Stimulated activated CD4-positive, alpha-beta T cell treated with anti-CD3 and anti-CD28 coated beads, Interleukin-2, amount 100 ng/mL, for 24 hours (primary cell): ENCODE data around the gene TTC38.

Experiments
- DNase-seq, 2 donors: peaks; one replicate each; pipeline ENCODE4 v3.0.0-alpha.2; 2020

Gene TTC38

DNA sequence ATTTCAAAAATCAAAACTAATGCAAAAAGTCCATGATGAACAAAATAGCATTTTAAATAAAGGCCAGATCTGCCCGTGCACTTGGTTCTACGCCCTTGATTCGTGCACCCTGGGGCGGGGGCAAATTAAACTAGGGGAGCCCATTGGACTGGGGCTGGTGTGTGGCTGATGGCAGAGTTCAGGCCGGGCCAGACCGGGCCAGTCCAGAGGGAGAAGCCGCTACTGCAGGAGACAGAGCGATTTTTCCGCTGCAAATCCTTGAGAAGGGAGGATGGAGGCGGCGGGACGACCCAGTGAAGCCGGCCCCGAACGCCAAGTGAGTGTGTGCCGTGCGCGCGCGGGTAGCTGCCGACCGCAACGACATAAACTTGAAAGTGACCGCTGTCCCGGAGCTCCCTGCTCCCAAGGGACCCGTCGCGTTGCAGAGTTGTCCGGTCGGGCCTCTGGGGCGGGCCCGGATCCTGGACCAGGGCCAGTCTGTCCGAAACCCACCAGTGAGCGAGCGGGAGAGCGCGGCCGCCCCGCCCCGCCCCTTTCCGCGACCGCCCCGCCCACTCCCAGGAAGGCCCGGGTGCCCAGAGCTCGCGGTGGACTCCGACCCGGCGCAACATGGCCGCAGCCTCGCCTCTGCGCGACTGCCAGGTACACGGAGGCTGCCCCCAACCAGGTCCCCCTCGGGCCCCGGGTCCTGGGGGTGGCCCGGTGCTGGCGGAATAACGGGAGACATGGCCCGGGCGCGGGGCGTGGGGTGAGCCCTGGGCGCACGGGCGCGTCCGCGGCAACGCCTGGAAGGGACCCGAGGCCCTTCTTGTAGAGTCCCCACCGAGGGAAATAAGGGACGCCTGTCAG is at the start of gene TTC38:
Gene TTC38, plus strand, starts transcription at position 578 of the 849 bp plus-strand sequence. Its CDS starts 32 bp downstream, at position 610.
- peak; percentile 50 to 53 for DNase-seq

- no peak for DNase-seq
Measured at GRCh38 chr22:46219636-46220035, 48.2 kb upstream of the TTC38 start.

DNA sequence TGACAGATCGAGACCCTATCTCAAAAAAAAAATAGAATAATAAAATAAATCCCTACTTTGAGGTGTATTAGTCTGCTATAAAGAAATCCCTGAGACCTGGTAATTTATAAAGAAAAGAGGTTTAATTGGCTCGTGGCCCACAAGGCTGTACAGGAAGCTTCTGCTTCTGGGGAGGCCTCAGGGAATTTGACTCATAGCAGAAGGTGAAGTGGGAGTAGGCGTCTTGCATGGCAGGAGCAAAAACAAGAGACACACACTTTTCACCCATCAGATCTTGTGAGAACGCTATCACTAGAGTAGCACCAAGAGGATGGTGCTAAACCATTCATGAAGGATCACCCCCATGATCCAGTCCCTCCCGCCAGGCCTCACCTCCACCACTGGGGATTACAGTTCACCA is 46.9 kb upstream of the TTC38 start:
- no peak for DNase-seq

DNA sequence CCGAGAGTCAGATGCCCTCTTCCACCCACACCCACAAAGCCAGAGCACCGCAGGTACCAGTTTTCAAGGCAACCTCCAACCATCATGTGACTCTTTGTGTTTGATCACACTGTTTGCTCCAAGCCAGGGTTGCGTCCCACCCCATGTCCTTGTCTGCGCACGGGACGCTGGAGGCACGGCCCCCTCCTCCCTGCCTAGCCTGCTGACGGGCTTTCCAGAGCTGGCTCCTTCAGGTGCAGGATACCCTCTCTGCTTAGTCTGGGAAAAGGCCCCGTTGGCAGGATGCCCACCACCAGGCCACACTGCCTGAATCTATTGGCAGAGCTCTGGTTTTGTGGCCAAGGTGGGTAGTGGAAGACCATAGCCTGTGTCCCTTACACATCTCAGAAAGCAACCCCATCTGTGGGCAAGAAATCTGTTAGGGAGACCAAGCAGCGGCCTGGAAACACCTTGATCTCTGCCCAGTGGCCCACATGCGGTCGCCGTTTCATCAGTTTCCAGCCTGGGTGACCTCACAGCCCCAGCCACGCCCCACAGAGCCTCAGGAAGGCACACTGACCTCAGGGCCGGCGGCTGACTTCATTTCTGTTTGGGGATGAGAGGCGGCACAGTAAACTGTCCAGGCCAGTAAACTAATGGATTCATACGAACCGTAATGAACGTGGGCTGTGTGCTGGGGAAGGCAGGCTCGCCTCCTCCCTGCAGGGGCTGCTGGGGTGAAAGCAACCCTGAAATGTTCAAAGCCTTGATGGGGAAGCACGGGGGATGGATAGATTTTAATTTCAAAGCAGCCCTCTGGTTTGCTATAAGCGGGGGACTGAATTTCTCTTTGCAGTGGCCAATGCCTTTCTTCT is 43.5 kb upstream of the TTC38 start:
- no peak for DNase-seq

DNA sequence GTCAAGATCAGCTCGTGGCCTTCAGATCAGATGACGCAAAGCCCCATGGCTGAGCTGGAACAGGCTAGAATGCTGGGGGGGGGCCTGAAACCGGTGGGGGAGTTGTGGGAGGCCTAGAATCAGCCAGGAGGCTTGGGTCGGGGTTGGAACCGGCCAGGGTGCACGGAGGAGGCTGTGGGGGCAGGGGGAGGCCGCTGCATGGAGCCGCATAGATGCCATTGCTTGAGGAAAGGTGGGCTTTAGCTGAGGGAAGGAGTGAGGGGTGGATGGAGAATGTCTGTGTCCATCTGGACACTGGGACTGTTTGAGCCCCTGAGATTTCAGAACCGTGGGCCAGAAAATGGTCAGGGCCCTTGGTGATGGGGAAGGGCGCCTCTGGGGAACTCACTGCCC is 42.9 kb upstream of the TTC38 start:
- no peak for DNase-seq

GRCh38 chr22:46225631-46226030 is 42.2 kb upstream of the TTC38 start:
- DNase-seq: no peak

DNA sequence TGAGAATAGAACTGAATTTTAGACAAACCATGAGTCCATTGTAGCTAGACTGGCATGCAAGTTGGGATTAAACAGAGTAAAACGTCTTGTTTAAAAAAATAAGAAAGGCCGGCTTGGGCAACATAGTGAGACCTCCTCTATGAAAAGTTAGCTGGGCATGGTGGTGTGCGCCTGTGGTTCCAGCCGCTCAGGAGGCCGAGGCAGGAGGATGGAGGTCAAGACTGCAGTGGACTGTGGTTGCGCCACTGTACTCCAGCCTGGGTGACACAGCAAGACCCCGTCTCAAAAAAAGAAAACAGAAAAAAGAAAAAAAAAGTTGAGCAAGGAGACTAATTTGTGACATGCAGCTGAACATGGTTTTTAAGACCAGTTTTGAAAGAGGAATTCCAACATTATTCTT is 41.2 kb upstream of the TTC38 start:
- no peak for DNase-seq

GRCh38 chr22:46229701-46230100 is 38.1 kb upstream of the TTC38 start:
- no peak for DNase-seq

DNA sequence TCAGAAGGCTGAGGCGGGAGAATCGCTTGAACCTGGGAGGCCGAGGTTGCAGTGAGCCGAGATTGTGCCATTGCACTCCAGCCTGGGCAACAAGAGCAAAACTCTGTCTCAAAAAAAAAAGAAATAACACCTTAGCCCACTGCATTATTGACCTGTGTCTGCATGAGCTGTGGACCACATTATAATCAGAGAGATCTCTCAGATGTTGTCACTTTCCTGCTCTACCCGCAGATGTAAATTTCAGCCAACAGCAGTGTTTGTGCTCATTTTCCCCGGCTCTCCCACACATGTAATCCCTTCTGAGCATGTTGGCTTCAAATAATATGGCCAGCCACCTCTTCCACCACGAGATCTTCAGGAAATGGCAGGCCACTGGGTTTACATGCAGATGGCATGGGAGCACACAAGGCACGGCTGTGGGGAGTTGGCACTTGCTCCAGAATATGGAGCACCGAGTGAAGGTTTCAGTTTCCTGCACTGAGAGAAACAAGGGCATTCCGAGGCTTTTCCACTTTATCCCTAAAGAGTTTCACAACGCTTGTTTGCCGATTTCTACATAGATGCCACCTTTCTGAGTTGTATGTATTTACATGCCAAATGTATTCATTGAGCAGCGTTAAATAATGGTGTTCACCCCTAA is 37.4 kb upstream of the TTC38 start:
- no peak for DNase-seq

- DNase-seq: no peak
Measured at GRCh38 chr22:46233231-46233630, 34.6 kb upstream of the TTC38 start.

DNA sequence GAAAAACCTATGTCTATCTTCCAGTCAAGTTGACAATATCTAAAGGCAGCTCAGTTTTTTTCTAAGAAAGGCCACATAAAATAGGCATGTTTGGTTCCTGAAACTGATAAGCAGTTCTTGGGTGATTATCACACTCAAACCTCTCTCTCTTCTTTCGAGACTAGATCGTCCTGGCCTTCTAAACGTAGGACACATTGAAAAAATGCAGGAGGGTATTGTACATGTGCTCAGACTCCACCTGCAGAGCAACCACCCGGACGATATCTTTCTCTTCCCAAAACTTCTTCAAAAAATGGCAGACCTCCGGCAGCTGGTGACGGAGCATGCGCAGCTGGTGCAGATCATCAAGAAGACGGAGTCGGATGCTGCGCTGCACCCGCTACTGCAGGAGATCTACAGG is 32.8 kb upstream of the TTC38 start:
- DNase-seq: no peak

GRCh38 chr22:46237453-46238124 is 30.2 kb upstream of the TTC38 start:
- DNase-seq: no peak

GRCh38 chr22:46238541-46238940 is 29.3 kb upstream of the TTC38 start:
- no peak for DNase-seq

- DNase-seq: no peak
Measured at GRCh38 chr22:46239261-46240048, 28.4 kb upstream of the TTC38 start.

DNA sequence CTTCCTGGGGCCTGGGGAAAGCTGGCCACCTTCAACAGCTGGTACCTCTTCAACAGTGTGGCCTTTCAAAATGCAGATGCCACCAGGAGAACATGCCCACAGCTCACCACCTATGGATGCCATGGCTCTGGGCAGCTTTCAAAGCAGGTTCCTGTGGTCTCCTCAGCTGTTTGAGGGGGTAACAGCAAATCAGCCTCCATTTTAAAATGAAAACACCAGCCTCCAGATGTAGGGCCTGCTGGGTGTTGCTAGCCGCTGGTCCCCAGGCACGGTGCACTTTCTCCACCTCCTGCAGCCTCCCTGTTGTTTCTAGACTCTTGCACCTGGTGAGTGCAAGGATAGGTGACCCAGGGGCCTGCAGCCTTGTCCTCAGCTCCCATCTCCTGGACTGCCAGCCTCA is 27.7 kb upstream of the TTC38 start:
- DNase-seq: no peak

GRCh38 chr22:46240506-46240905 is 27.3 kb upstream of the TTC38 start:
- DNase-seq: no peak

- no peak for DNase-seq
Measured at GRCh38 chr22:46240907-46241306, 26.9 kb upstream of the TTC38 start.

DNA sequence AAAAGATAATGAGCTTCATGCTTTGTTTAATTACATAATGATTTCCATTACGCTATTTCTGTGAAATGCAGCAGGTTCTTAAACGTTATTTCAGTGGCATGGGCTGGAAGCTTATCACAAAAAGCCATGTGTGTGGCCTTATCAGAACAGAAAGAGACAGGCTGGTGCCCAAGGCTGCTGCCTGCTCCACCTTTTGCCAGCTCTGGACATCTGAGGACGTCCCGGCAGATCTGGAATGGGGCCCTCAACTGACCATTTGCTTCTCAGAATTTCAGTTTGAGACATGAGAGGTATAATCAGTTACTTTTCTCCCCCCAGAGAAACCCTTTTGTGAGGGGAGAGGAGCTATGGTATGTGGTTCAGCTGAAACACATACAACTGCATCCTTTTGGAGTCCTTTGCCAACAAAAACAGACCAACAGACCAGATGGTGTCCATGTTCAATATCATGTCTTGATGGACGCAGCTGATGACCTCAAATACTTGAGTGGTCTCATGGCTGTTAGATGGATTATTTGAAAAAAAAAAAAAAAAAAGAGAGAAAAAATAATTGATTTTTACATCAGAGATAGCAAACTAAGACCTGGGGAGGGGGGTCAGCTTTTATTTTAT is 26.3 kb upstream of the TTC38 start:
- DNase-seq: no peak

- no peak for DNase-seq
Measured at GRCh38 chr22:46242076-46242475, 25.7 kb upstream of the TTC38 start.

DNA sequence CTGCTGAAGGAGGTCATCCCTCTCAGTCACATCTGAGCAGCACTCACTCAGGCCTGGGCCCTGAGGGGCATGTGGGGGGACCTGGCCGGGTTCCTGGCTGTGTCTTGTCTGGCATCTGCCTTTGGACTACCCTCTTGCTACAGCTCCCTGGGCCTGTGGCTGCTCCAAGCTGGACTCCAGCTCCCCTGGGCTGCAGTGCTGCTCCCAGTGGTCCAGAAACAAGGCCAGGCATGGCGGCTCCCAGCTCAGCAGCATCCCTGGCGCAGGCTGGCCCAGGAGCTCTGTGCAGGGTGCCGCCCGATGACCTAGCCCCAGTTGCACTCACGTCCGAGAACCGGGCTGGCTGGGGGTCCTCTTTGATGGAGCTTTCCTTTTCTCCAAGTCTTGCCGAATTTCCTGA is 23.0 kb upstream of the TTC38 start:
- no peak for DNase-seq

DNA sequence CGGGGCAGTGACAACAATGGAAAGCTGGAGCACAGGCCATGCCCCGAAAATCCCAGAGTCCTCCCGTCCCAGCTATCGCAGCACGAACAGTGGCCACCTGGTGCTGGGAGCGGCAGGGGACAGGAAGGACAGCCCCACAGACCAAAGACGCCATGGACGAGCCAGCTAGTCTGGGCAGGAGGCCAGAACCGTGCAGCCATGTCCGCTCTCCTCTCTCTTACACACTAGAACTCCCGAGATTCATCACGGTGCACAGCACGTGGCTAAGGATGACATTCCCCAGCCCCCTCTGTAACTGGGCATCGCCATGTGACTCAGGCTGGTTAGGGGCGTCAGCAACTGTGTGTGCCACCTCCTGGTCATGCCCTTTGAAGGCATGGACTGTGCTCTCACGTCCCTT is 22.3 kb upstream of the TTC38 start:
- DNase-seq: no peak

DNA sequence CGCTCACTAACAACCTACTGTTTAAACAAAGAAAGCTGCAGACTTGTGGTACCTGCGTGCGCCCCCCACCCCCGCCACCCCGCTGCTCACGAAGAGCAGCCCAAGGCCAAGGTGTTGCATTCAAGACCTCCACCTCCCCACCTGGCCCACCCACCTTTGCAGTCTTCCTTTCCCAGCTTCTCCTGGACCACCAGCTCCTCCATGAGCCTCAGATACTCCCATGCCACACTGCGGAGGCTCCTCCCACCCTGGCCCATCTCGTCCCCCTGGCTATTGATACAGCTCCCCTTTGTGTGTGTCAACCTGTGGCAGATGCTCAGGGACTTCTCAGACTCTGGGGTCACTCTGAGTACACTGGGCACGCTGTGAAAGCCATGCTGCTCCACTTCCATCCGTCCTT is 21.6 kb upstream of the TTC38 start:
- DNase-seq: no peak
